Subcutaneous adipose tissue (tissue), 4 donors: ENCODE results near the gene KIF7. TPM values are rescaled to one million over a fixed set of nuclear protein-coding genes. Genes with fewer than 3 reads are reported as not detected.

Experiments
- CTCF ChIP-seq: fragments of 450-650 bp; IDR thresholded peaks from one replicate; pipeline ENCODE4 v1.5.1; 2016; ENCODE audit warnings: low read depth, mild to moderate bottlenecking, control low read depth, antibody characterized with exemption, moderate library complexity
- total RNA-seq, 4 donors: library from RNA; depleted of rRNA; stranded (reverse); fragments of >200 nt; gene quantifications; one replicate each; pipeline ENCODE4 v1.1.0, GENCODE V29; 2016

Gene KIF7
- total RNA-seq, 4 donors from 2014 or later: 9.0 to 10.0 (median 9.3) TPM

GRCh38 chr15:89686522-89686921, 31.3 kb upstream of the KIF7 start:
- TF ChIP-seq CTCF: no peak

- TF ChIP-seq CTCF: no peak
These were observed 30.7 kb upstream of the KIF7 start for GRCh38 chr15:89685995-89686394.

DNA sequence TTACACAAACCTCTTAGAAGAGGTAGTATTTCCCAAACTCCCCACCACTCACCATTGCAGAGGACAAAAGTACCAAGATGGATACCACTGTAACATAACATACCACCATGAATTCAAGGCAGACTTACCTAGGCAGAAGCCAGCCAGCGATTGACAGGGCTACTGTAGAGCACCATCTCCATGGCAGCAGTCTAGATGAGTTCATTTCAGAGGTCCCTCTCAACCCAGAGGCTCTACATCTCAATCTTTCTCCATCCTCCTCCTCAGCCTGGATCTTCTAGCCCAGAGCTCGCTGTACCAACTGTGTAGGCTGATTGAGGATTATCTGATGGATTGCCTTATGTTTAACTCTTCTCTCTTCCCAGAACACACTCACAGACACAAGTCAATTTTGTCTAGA, 25.9 kb upstream of the KIF7 start:
- no peak for TF ChIP-seq CTCF

DNA sequence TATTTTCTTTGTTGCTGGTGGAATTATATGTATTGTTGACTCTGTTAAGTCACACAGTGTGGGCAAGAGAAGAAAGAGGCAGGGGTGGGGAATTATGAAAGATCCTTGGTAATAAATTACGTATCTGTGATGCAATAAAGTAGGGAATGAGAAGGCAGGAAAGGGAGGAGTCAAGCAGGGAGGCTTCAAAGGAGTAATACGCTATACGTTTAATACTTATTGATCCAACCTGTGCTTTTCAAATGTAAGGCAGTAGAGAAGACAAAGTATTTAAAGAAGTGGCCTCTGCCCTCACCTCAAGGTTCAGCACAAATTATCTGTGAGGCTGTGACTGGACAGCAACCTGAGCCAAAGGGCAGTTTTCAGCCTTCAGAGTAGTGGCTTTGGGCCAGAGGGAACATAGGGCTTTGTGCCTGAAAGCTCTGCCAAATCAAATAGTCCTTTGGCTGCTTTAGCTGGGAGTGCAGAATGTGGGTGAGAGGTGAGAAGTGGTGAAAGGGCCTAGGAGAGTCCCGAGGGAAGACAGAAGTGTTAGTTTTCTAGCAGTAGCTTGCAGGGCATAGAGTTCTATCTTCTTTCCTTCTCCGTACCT, 25.1 kb upstream of the KIF7 start:
- no peak for TF ChIP-seq CTCF

- no peak for TF ChIP-seq CTCF
These were observed 23.9 kb upstream of the KIF7 start, which contains the start of gene PLIN1 for GRCh38 chr15:89679212-89679611. Gene PLIN1, minus strand, starts transcription at chr15:89679367. Its CDS starts 1,878 bp downstream, at chr15:89677489.

GRCh38 chr15:89677381-89677780, 22.1 kb upstream of the KIF7 start:
- TF ChIP-seq CTCF: no peak

- TF ChIP-seq CTCF: no peak
These were observed 20.3 kb upstream of the KIF7 start for GRCh38 chr15:89675606-89676005.
